SW 1271 (cell line): ENCODE measurements around the gene AMBRA1.
"Not testable (repeated sequence)": the region's sequence is repeated elsewhere in the genome, so short reads cannot be mapped to it uniquely, and the experiment has no call there.

ENCODE experiments used
- DNase-seq, 2 experiments: peaks; one replicate each; lab custom pipeline; 2025; lab: John Stamatoyannopoulos, UW

The AMBRA1 gene

GRCh38 chr11:46381819-46382645, 211.8 kb downstream of the AMBRA1 start:
- DNase-seq = no peak

- DNase-seq = no peak
Observed at GRCh38 chr11:46381048-46381818, 212.6 kb downstream of the AMBRA1 start, which contains the start of gene MDK. TSS of gene MDK (plus strand) at chr11:46381669. CDS start at chr11:46382058, 389 bp downstream.

DNA sequence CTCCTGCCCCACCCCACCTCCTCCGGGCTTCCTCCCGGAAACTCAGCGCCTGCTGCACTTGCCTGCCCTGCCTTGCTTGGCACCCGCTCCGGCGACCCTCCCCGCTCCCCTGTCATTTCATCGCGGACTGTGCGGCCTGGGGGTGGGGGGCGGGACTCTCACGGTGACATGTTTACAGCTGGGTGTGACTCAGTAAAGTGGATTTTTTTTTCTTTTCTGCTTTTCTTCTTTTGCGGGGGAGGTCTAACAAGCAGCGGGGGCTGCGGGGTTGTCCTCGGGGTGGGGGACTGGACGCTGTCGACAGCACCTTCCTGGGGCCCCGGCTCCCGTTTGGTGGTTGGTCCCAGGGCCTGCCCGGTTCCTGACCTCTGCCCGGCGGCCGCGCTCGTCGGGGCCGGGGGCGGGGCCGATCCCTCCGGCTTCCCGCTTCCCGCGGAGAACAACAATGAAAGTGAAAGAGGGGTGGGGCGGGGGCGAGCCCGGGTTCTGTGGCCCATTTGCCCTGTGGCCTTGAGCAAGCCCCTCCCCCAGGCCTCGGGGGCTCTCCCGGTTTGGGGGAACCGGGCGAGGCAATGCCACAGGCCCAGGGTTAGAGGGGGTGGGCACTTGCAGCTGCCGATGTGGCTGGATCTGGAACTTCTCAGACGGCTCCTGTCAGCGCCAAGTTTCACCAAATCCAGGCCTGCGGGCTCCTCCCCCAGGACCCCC, 213.3 kb downstream of the AMBRA1 start:
- peak in 1 of 2 experiments; percentile 48 for DNase-seq

- not testable (repeated sequence) for DNase-seq
Observed at GRCh38 chr11:46379482-46380293, 214.1 kb downstream of the AMBRA1 start.

GRCh38 chr11:46378811-46379481, 214.9 kb downstream of the AMBRA1 start:
- no peak for DNase-seq

DNA sequence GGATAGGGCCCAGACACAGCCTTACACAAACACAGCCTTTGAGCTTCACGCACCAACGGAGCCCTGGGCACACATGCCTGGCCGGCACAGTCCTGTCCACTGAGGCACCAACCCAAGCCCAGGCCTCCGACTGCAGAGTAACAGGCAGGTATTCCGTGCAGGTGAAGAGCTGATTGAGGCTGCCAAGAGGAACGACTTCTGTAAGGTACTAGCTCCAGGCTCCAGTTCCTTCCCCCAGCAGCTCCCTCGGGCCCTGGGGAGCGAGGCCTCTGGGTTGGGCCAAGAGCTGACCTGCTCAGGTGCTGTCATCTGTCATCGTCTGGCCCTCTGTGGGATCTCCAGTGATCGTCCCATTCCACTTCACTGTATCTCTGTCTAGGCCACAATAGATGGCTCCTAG, 215.5 kb downstream of the AMBRA1 start:
- no peak for DNase-seq

DNA sequence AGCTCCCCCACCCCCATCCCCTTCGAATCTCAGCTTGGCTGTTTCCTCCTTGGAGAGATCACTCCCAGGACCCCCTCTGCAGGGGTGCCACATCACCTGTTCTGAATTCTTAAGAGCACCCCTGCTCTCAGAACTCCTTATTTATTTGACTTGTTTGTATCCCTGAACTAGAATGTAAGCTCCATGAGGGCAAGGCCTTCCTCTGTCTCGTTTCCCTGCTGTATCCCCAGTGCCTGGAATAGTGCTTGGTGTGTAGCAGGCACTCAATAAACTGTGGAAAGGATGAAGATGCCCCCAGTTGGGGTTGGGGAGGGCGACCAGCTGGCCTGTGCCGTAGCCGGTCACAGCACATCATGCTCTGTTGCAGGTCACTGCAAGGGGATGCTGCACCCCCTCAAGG, 216.0 kb downstream of the AMBRA1 start:
- DNase-seq = no peak

GRCh38 chr11:46377290-46377689, 216.5 kb downstream of the AMBRA1 start:
- DNase-seq = no peak

GRCh38 chr11:46376258-46377050, 217.4 kb downstream of the AMBRA1 start:
- DNase-seq = no peak

DNA sequence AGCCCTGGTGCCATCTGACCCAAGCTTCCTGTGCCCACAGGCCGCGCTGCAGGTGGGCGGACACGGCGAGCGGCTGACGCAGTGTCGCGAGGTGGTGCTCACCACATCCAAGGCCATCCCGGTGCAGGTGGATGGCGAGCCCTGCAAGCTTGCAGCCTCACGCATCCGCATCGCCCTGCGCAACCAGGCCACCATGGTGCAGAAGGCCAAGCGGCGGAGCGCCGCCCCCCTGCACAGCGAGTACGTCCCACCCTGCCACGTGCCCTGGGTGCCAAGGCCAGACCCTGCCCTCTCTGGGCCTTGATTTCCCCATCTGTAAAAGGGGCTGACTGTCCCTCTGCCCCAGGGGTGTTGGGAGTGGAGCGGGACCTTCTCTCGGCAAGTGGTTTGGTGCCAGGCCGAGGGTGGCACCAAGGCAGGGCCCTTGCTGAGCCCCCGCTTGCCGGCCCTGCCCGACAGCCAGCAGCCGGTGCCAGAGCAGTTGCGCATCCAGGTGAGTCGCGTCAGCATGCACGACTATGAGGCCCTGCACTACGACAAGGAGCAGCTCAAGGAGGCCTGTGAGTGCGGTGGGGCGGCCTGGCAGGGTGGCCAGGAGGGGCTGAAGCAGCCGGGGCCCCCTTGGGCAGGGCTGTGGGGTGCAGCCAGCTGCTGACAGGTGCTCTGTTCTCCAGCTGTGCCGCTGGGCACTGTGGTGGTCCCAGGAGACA, 218.3 kb downstream of the AMBRA1 start:
- no peak for DNase-seq

GRCh38 chr11:46374815-46375214, 219.0 kb downstream of the AMBRA1 start:
- no peak for DNase-seq

DNA sequence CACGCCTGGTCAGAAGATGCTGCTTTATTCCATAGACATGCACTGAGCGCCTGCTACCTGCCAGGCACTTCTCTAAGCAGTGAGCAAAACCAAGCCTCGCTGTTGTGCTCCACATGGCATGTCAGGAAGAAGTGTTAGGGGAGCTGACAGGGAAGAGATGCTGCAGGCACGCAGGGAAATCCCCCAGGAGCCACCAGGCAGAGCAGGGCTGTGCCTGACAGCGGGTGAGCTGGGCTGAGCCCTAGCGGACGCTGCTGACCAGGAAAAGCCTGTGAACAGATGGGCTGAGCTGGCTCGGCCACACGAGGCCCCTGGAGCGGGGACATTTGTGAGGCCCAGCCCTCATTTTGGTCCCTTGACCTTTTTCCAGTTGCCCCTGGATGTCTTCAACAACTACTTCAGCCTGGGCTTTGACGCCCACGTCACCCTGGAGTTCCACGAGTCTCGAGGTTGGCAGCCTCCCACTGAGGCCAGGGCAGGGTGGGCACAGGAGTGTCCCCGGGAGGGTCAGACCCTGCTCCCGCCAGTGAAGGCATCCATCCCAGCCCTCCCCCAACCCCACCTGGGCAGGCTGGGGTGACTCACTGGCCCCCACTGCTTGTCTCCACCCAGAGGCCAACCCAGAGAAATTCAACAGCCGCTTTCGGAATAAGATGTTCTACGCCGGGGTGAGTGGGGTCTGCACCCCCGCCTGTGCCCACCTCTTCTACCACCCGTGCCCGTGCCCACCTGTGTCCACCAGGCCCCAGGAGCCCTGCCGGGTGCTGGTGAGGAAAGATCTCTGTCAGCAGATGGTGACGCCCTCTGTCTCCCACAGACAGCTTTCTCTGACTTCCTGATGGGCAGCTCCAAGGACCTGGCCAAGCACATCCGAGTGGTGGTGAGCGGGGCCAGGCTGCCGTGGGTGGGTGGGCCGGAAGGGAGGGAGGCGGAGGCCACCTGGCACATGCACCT, 219.8 kb downstream of the AMBRA1 start:
- no peak for DNase-seq

DNA sequence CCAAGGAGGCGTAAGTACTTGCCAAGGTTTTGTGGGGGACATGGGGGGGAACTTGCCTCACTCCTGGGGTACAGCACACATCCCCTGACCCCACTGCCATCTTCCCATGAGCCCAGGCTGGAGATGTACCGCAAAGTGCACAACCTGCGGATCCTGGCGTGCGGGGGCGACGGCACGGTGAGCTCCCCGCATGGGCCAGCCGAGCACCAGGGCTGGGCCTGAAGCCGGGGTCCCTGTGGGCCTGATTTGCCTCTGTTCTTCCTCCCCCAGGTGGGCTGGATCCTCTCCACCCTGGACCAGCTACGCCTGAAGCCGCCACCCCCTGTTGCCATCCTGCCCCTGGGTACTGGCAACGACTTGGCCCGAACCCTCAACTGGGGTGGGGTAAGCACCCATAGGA, 221.3 kb downstream of the AMBRA1 start:
- not testable (repeated sequence) for DNase-seq

DNA sequence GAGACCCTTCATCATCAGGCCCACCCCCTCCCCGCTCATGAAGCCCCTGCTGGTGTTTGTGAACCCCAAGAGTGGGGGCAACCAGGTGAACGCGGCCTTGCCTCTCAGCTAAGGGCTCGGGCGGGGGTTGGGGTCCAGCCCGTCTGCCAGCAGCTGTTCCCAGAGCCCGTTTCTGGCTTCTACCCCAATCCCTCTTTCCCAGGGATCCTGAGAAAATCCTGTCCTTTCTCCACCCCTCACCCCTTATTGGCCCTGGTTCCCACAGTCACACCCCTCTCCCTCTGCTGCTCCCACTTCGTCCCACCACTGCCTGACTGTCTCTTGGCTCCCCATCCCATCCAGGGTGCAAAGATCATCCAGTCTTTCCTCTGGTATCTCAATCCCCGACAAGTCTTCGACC, 221.7 kb downstream of the AMBRA1 start:
- DNase-seq = no peak

DNA sequence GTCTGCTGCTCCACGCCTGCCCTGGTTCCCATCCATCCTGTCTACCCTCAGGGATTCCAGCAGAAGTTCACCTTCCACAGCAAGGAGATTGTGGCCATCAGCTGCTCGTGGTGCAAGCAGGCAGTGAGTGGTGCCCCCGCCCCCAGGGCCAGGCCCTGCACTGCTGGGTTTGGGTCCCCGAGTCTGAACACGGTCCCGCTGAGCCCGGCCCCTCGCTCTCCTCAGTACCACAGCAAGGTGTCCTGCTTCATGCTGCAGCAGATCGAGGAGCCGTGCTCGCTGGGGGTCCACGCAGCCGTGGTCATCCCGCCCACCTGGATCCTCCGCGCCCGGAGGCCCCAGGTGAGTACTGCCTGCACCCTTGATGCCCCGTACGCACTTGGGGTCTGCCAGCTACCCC, 222.6 kb downstream of the AMBRA1 start:
- not testable (repeated sequence) for DNase-seq

- no peak for DNase-seq
Observed at GRCh38 chr11:46370253-46370652, 223.6 kb downstream of the AMBRA1 start.

DNA sequence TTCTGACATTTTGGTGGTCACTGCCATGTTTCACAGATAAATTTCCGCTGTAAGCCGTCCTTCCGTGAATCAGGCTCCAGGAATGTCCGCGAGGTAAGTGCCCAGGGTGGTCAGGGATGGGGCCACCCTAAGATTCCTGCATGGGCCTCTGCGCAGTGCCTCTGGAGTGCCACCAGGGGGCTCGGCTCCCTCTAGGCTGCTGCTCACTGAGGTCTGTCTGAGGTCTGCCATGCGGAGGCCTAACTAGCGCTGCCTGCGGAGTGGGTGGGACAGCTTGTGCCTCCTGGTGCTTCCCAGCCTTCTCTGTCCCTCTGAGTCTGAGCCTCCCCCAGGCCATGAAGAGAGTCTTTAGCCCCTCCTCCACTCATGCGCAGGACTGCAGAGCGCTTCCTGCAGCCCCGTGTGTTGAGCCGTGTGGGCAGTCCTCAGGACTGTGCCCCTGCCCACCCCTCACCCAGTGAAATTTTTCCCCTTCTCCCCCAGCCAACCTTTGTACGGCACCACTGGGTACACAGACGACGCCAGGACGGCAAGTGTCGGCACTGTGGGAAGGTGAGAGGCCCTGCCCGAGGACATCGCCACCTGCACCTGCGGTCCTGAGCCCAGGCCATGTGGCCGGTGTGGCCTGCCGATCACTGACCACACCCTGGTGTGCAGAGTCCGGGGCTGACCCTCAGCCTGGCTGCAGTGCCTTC, 224.2 kb downstream of the AMBRA1 start:
- DNase-seq = peak; percentile 66 to 77

DNA sequence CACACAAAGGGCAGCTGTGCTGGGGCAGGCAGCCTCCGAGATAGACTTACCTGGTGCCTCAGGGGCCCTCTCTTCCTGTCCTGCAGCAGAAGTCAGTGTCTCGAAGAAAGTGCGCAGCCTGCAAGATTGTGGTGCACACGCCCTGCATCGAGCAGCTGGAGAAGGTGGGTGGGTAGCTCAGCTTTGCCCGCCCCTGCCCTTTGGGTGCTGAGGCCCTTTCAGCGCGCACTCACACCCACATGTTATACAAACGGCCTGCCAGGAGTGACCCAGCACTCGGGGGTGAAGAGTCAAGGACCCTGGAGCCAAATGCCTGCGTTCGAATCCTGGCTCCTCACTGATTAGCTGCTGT, 225.9 kb downstream of the AMBRA1 start:
- DNase-seq = no peak
